NCI-H345 treated with DMSO at 0.1 percent for 48 hours (cell line): ENCODE results near the gene CEP83.

ENCODE experiments used
- DNase-seq: peaks from one replicate; lab custom pipeline; 2025; ENCODE audit not compliant: unreplicated experiment; lab: John Stamatoyannopoulos, UW

Gene CEP83

GRCh38 chr12:94308612-94309011 lies 151.1 kb downstream of the CEP83 start:
- no peak for DNase-seq

- DNase-seq: peak; percentile 88
Measured at GRCh38 chr12:94305130-94305957, 154.3 kb downstream of the CEP83 start.

GRCh38 chr12:94304566-94305061 lies 155.1 kb downstream of the CEP83 start:
- DNase-seq: no peak

- no peak for DNase-seq
Measured at GRCh38 chr12:94304012-94304411, 155.7 kb downstream of the CEP83 start.

GRCh38 chr12:94299846-94300245 lies 159.8 kb downstream of the CEP83 start:
- no peak for DNase-seq

GRCh38 chr12:94297876-94298505 lies 161.7 kb downstream of the CEP83 start:
- no peak for DNase-seq

GRCh38 chr12:94297096-94297699 lies 162.5 kb downstream of the CEP83 start:
- DNase-seq: no peak

GRCh38 chr12:94290353-94290752 lies 169.3 kb downstream of the CEP83 start:
- DNase-seq: no peak

GRCh38 chr12:94289461-94290312 lies 170.0 kb downstream of the CEP83 start:
- DNase-seq: no peak

GRCh38 chr12:94287245-94287628 lies 172.4 kb downstream of the CEP83 start:
- peak; percentile 8 for DNase-seq

GRCh38 chr12:94286583-94287244 lies 173.0 kb downstream of the CEP83 start:
- DNase-seq: no peak

- DNase-seq: no peak
Measured at GRCh38 chr12:94285943-94286582, 173.6 kb downstream of the CEP83 start.

- DNase-seq: no peak
Measured at GRCh38 chr12:94284859-94285258, 174.8 kb downstream of the CEP83 start.

- DNase-seq: no peak
Measured at GRCh38 chr12:94284046-94284445, 175.6 kb downstream of the CEP83 start.

GRCh38 chr12:94282675-94283074 lies 177.0 kb downstream of the CEP83 start:
- no peak for DNase-seq

- DNase-seq: no peak
Measured at GRCh38 chr12:94280063-94280462, 179.6 kb downstream of the CEP83 start.

- no peak for DNase-seq
Measured at GRCh38 chr12:94277426-94278000, 182.2 kb downstream of the CEP83 start.

GRCh38 chr12:94276725-94277124 lies 182.9 kb downstream of the CEP83 start:
- no peak for DNase-seq

- no peak for DNase-seq
Measured at GRCh38 chr12:94273272-94273671, 186.4 kb downstream of the CEP83 start.

- no peak for DNase-seq
Measured at GRCh38 chr12:94272280-94272679, 187.4 kb downstream of the CEP83 start.
